Superior temporal gyrus (tissue), 1 donor: ENCODE data around the gene NYAP2.

Source experiments
- DNase-seq: peaks from one replicate; pipeline ENCODE4 v3.0.0-alpha.2; 2016; ENCODE audit errors: extremely low spot score

NYAP2 gene

DNA sequence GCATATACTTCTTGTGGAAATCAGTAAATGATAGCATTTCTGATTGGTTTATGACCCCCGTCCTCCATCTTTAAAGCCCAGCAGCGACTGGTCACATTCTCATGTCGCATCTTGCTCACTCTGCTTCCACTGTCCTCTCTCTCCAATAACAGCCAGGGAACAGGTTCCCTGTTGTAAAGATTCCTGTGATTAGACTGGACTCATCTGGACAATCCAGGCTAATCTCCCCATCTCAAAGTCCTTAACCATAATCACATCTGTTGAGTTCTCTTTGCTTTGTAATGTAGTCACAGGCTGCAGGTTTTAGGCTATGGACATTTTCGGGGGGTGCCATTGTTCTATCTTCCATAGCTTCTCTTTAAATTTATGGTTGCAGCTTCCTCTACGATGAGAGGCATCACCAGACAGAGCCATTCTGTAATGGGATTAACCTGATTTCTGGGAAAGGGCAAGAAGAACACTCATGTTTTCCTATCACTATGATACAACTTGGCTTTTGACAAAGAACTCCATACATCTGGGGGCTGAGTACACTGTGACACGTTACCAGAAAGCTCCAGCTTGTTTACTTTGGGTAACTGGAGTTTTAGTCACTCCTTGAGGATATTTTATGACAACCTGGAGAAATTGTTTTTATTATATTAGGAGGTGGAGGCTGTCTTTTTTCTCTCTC lies 159.0 kb downstream of the NYAP2 start:
- no peak for DNase-seq

DNA sequence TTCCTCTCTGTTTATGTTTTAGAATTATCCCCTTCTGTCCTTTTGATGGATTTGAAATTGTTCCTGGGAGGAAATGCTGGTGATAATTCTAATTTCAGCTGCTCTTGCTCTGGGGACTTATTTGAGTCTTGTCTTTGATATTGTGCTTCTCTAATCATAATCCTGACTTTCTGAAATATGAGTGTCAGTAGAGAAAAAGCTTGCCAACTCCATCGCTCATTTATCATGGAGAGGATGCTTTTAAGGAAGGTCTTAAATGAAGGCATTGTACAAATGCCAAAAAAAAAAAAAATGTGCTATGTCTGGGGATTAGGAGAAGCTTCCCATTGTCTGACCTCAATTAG lies 159.5 kb downstream of the NYAP2 start:
- no peak for DNase-seq

DNA sequence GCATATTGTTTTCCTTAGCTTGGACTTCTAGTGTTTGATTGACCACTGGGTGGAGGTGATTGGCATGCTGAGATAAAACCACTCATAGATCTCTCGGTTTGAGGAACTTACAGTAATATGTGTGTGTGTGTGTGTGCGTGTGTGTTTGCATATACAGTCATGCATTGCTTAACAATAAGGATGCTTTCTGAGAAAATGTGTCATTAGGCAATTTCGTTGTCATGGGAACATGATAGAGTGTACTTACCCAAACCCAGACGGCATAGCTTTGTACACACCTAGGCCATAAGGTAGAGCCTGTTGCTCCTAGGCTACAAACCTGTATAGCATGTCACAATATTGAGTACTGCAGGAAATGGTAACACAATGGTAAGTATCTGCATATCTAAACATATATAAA lies 167.3 kb downstream of the NYAP2 start:
- no peak for DNase-seq

DNA sequence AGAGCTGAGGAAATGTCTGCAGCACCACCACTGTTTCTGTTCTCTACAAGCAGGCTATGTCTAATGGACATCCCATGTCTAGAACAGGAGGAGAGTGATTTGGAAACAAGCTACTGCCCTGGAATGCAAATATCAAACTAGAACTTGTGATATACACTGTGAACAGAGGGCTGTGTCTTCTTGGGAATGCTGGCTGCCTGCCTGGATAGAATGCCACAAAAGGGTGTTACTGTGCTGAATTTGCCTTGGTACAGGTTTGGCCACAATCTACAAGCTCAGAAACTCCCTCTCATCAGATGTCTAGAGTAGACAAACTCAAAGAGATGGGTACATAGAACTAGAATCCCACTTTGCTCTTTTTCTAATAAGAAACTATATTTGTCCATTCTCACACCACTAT lies 170.5 kb downstream of the NYAP2 start:
- peak; percentile 39 for DNase-seq

DNA sequence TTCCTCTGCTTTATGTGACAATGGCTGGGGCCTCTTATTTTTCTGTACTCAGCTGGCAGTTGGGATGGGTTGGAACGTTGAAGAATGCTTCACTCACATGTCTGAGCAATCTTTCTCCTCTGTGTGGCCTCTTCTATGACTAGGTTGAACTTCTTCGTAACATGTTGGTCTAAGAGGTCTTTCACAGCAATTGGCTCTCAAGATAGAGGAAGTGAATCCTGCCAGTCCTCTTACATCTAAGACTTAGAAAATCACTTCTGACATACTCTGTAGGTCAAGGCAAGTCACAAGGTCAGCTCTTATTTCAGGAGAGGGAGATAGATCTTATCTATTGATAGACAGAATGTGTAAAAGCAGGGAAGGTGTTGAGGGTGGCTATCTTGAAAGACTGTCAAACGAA lies 174.1 kb downstream of the NYAP2 start:
- DNase-seq, result no peak

DNA sequence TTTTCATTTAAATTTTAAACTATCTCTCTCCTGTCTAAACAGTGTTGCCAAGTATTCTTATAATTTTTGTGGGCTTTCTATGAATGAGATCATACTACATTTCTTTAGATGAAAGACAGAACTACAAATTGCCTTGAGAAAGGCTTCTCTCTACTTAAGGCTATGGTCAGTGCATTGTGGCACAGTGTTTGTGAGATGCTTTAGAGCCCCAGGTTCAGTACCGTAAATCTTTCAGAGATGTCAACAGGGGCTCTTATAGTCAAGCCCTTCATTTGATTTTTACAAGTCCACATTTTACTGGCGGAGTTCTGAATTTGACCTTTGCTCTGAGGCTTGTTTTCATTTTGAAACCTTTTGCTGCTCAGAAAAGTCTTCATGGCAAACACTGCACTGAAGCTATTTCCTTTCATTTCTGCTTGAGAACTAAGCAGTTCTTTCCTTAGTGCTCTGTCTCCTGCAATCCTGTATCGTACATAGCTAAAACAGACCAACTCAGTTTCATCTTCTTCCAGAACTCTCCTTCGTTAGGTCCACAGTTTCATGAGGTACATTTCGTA lies 175.2 kb downstream of the NYAP2 start:
- no peak for DNase-seq

DNA sequence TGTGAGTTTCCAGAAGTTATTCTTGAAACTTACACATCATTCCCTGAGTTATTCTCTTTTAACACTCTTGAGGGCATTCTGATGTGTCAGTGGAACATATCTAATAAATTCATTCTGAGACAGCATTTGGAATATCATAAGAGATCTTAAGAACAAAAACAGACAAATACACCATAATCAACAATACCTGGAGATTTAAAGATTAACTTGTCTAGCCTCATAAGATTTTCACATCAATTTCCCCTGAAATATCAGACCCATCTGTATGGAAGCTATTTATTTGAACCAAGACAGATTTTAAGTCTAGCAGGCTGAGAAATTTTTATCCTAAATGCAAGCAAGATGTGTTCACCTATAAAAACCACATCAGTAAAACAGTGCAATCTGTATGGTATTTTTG lies 181.6 kb downstream of the NYAP2 start:
- no peak for DNase-seq

DNA sequence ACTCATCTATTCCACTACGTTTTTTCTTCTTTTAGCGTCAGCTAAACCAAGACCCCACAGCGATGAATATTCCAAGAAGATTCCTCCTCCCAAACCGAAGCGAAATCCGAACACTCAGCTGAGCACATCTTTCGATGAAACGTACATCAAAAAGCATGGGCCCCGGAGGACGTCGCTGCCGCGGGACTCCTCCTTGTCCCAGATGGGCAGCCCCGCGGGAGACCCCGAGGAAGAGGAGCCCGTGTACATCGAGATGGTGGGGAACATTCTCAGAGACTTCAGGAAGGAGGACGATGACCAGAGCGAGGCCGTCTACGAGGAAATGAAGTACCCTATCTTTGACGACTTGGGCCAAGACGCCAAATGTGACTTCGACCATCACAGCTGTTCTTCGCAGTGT lies 182.4 kb downstream of the NYAP2 start:
- no peak for DNase-seq

DNA sequence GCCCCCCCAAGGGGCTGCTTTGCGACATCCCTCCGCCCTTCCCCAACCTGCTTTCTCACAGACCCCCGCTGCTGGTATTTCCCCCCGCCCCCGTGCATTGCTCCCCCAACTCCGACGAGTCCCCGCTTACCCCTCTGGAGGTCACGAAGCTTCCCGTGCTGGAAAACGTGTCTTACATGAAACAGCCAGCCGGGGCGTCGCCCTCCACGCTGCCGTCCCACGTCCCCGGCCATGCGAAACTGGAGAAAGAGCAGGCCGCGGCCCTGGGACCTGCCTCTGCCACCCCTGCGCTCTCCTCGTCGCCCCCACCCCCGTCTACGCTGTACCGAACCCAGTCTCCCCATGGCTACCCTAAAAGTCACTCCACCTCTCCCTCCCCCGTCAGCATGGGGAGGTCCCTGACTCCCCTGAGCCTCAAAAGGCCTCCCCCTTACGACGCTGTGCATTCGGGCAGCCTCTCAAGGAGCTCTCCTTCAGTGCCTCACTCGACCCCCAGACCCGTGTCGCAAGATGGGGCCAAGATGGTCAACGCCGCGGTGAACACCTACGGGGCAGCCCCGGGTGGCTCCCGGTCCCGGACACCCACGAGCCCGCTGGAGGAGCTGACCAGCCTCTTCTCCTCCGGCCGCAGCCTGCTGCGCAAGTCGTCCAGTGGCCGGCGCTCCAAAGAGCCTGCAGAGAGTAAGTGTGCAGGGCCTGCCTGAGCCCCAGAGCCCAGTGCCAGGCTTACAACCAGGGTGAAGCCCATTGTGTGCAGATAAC lies 183.0 kb downstream of the NYAP2 start:
- DNase-seq, result no peak

DNA sequence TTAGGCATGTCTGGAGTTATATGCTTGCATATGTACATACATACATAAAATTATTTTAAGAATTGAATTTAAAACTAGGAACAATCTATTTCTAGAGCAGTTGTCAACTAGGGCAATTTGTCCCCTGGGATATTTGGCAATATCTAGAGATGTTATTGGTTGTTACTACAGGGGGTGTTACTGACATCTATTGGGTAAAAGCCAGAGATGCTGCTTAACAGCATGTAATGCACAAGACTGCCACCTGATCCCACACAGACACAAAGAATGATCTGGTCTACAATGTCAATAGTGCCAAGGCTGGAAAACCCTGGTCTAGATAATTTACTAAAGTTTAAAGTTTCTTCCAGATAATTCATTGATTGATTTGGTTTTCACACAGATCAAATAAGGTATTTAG lies 185.3 kb downstream of the NYAP2 start:
- no peak for DNase-seq

DNA sequence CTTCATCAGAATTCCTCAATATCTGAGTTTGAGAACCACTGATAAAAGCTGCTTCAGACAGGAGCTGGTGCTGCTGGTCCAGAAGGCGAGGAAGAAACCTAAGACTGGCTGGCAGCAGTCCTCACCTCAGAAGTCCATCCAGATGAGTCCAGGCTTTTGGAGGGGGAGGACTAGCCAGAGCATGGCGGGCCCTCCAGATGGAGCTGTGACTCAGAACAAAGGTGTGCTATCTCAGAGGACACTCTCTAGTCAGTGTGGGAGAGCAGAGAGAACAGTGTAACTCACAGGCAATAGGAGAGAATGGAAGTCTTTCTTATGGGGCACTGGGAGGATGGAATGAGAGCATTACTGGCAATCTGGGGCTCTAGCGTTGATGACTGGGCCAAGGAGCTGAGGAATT lies 191.4 kb downstream of the NYAP2 start:
- no peak for DNase-seq

DNA sequence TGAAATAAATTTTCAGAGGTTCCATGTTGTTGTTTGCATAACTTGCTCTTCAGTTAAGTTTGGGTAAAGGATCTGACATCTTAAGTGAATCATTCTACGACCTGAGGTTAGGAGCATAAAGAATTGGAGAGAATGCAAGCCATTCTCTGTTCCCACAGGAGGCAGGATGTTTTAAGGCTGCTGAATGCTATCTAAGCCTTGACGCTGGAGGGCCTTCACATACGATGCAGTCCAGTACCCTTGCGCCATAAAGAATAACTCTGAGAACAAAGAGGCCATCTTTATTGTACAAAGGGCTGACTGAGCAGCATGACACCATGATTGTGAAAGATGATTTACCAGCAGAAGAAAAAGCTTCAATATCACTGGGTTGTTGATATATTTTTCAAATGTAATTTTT lies 198.4 kb downstream of the NYAP2 start:
- DNase-seq, result no peak

DNA sequence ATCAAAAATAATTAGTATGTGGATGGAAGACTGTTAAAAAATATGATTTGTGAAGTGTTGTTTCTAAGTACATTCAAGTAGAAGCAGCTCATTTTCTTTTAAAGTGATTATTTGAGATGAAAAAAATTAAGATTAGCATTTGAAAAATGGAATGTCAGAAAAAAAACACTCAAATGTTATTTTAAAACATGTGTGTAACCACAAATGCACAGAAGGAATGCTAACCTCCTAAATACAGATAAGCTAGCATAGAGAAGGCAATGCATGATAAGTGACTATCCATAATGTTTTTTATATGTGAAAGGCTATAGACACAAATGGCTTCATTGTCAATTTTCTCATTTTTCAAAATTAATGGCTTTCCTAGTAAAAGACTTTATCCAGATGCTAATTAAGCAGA lies 198.9 kb downstream of the NYAP2 start:
- no peak for DNase-seq

DNA sequence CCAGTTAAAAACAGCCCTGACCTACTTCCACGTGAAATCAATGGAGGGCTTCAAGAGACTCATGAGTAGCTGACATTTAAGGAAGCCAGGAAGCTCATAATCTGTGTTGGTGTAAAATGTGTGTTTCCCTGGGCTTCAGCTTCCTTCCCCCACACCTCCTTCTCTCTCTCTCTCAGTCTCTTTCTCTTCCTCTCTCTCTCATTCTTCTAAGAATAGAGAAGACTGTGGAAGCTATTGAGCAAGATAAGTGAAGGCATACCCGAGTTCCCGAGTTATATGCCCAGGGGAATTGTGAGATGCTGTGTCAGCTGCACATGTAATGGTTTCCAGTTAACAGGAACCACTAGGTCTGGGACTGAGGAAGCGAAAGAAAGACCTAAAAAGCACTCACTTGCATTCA lies 199.4 kb downstream of the NYAP2 start:
- DNase-seq, result no peak

DNA sequence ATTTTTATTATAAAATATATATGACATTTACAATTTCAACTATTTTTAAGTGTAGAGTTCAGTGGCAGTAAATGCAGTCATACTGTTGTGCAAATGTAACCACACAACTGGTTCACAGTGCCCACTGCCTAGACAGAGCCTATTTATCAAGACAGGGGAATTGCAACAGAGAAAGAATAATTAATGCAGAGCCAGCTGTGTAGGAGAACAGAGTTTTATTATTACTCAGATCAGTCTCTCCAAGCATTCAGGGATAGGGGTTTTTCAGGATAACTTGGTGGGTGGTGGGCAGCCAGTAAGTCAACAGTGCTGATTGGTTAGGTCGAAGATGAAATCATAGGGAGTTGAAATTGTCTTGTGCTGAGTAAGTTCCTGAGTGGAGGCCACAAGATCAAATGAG lies 200.3 kb downstream of the NYAP2 start:
- no peak for DNase-seq

DNA sequence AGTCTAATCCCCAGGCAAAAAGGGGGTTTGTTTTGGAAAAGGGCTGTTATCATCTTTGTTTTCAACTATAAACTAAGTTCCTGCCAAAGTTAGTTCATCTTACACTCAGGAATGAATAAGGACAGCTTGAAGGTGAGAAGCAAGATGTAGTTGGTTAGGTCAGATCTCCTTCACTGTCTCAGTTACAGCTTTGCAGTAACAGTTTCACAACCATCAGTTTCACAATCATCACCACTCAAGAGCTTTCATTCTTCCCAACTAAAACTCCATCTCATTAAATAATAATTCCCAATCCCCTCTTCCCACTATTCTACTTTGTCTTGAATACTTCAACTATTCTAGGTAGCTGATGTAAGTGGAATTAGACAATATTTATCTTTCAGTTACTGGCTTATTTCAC lies 200.9 kb downstream of the NYAP2 start:
- no peak for DNase-seq

DNA sequence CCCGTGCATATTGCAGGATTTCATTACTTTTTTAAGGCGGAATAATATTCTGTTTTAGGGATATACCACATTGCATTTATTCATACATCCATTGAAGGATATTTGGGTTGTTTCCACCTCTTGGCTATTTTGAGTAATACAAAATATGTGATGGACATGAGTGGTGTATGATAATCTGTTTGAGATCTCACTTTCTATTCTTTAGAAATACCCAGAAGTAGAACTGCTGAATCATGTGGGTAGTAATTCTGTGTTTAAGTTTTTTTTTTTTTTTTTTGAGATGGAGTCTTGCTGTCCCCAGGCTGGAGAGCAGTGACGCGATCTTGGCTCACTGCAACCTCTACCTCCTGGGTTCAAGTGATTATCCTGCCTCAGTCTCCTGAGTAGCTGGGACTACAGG lies 201.4 kb downstream of the NYAP2 start:
- DNase-seq, result no peak

DNA sequence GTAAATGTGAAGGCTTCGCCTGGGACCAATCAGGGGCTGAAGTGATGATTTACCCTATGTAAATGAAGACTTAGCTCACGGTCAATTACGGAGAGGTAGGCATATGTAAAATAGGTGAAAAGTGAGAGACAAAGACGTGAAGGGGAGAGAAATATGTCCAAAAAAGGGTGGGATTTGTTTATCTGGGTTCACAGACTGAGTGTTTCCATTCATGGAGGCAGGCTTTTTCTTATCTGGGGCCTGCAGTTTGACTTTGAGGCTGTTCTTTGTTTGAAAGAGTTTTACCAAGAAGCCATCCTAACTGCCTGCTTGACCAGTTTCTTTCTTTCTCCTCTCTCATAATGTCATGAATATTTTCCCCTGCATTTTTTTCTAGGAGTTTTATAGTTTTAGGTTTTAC lies 202.7 kb downstream of the NYAP2 start:
- DNase-seq, result no peak

DNA sequence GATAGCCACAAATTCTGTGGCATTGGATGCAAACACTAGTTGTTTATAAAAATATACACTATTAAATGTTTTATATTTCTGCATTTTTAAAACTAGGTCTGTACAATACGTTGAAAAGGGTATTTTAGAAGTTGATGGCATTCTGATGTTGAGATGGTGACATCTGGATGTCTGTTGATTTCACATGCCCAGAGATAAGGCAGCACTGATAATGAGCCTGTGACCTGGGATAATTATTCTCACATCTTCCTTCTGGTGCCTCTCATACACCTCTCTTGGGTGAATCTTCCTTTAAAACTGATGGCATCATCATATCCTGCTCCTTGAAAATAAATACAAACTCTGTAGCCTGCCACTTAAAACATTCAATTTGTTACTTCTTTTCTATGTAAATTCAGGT lies 208.6 kb downstream of the NYAP2 start:
- no peak for DNase-seq

DNA sequence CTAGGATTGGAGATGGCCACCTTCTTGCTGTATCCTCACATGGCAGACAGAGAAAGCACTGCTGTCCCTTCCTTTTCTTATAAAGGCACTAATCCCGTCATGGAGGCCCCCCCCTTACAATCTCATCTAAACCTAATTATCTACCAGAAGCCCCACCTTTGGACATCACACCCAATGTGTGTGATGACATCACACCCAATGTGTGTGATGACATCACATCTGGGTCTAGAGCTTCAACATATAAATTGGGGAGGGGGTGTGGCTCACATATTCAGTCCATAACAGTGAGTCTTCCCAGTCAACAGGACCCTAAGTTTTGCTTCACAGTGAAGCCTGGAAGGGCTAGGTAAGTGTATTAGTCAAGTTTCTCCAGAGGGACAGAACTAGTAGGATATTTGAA lies 213.1 kb downstream of the NYAP2 start:
- DNase-seq, result no peak

DNA sequence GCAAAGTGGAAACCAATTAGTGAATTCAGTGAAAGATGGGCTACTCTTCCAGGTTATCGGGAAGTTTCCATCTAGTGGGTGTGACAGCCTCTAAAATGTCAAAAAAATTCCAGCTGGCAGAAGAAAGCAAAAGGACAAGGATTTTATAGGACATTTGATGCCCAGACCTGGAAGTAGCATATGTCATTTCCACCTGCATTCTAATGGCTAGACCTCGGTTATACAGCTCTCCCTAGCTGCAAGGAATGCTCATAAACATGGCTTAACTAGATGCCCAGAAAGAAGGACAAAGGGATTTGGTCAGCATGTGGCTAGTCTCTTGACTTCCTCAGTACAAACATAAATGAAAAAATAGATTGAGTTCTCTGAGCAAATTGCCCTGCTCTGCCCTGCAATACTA lies 215.4 kb downstream of the NYAP2 start:
- no peak for DNase-seq

DNA sequence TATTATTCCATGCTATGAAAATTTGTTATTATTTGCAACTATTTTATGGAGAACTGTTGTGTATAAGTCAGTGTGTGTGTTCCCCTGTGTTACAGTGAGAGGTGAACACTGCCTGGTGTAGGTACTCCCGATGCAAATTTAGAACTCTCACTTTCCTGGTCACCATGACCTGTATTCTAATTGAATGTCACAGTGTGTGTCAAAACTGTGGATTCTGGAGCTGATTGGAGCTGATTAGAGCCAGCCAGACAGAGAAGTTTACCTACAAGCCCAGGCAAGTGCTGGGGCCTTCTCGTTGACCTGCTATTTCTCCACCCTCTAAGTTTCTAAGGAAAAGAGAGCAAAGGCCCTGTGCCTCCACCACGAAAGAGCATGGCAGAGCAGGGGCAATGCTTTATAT lies 216.0 kb downstream of the NYAP2 start:
- no peak for DNase-seq

DNA sequence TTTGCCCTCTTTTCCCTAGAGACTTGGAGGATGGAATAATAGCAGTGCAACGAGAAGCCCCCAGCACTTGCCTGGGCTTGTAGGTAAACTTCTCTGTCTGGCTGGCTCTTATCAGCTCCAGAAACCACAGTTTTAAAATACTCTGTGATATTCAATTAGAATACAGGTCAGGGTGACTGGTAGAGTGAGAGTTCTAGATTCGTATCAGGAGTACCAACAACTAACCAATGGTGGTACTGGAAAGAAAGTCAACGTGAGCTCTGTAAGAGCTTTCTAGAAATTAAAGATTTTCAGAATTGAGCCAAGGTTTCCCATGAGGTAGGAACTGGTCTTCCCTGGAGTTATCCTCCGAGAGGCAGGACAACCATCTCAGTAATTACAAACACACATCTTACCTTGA lies 216.9 kb downstream of the NYAP2 start:
- no peak for DNase-seq

DNA sequence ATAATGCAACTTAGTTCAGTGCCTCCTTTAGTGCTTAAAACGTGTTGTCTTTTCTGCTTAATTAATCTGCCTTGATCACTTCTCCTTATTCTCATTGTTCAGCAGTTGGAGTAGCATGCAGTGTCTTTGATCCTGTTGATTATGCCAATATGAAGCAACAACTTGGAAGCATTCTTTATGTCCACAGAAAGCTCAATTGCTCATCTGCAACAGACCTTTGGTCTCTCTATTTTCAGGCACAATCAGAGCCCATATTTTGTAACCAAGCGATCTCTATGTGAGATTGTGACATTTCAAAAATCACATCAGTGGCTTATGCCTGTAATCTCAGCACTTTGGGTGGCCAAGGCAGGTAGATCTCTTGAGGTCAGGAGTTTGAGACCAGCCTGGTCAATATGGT lies 217.3 kb downstream of the NYAP2 start:
- no peak for DNase-seq
